Testis (tissue), 3 donors: Measurements from ENCODE around the gene MSN. TPM values are rescaled to one million over a fixed set of nuclear protein-coding genes. Genes with fewer than 3 reads are reported as not detected.

Experiments
- DNase-seq: peaks from one replicate; pipeline ENCODE4 v3.0.0-alpha.2; 2019
- H3K27ac ChIP-seq, 2 donors: fragments of 200-600 bp; sonication (generic); one replicate each; pipeline ENCODE4 v1.5.1; 2019
- H3K27me3 ChIP-seq: fragments of 200-600 bp; sonication (generic); one replicate; pipeline ENCODE4 v1.5.1; 2019
- H3K36me3 ChIP-seq: fragments of 200-600 bp; sonication (generic); one replicate; pipeline ENCODE4 v1.5.1; 2017; ENCODE audit warnings: low read depth; ENCODE audit errors: missing control alignments
- H3K4me1 ChIP-seq: fragments of 200-600 bp; sonication (generic); one replicate; pipeline ENCODE4 v1.5.1; 2019
- H3K4me3 ChIP-seq, 2 donors: fragments of 200-600 bp; sonication (generic); one replicate each; pipeline ENCODE4 v1.5.1; 2017 to 2019
- H3K9me3 ChIP-seq: fragments of 200-600 bp; sonication (generic); one replicate; pipeline ENCODE4 v1.5.1; 2017
- POLR2A ChIP-seq: fragments of 450-650 bp; IDR thresholded peaks from one replicate; pipeline ENCODE4 v1.6.1; 2017; ENCODE audit warnings: antibody characterized with exemption, mild to moderate bottlenecking, moderate library complexity
- WGBS, 2 donors: methylation state at CpG; one replicate each; pipeline ENCODE4 v1.1.5; 2018; 5-methylcytosine and 5-hydroxymethylcytosine counted together
- intact Hi-C: fragments of 100-400 bp; cut with DNase I; formaldehyde crosslinking; loops from one replicate; pipeline ENCODE4 v1.15.1; 2023; ENCODE audit warnings: low total_unique reads
- polyA plus RNA-seq: library from polyadenylated mRNA; stranded (reverse); fragments of 350-450 nt; fragmentation: Illumina TruSeq; extraction: RNeasy Lipid Tissue Mini Kit (QIAGEN cat#74804); gene quantifications from one replicate; pipeline ENCODE4 v1.2.3, GENCODE V29; 2014; ENCODE audit warnings: low read depth, low replicate concordance; ENCODE audit not compliant: insufficient read depth
- total RNA-seq, 2 donors: library from RNA; depleted of rRNA; stranded (reverse); fragments of >200 nt; gene quantifications; one replicate each; pipeline ENCODE4 v1.2.3, GENCODE V29; 2016
- TF ChIP-seq, protein P1 (sequence below), 3 experiments: fragments of 450-650 bp in 2 of 3; fragments of 200-600 bp in 1 of 3; sonication (generic) in 1 of 3; IDR thresholded peaks; one replicate each; pipeline ENCODE4 v1.5.1; 2016 to 2019; ENCODE audit warnings: antibody characterized with exemption in 3 of 3, mild to moderate bottlenecking in 2 of 3, moderate library complexity in 1 of 3

Gene MSN
- total and polyA plus RNA-seq, 3 donors from 2014 or later, result 30.1 to 82.7 (median 53.1) TPM

DNA sequence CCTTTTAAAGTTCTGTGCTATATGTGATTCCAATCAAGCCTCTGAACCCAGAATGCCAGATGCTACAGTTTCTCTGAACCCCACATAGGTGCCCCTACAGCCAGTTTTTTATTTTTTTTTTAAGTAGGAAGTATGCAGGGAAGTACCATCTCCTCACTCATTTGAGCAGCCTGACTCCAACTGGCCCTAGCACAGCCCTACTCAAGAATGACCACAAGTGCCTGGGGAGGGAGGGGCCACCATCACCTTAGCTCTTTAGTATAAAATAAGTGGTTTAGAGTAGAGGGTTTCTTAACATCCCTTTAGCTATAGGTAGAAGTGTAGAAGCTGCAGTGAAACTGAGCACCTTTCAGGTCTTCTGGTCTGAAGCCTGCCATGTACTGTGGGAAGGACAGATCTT is 14.4 kb downstream of the MSN start:
- no peaks in the 10 kb centered on the region for H3K9me3 ChIP-seq
- no peak for DNase-seq
- peaks cover 3% of the 10 kb centered on the region for H3K4me1 ChIP-seq
- no peak overlapping the region for H3K27ac ChIP-seq
- TF ChIP-seq, protein P1, sequence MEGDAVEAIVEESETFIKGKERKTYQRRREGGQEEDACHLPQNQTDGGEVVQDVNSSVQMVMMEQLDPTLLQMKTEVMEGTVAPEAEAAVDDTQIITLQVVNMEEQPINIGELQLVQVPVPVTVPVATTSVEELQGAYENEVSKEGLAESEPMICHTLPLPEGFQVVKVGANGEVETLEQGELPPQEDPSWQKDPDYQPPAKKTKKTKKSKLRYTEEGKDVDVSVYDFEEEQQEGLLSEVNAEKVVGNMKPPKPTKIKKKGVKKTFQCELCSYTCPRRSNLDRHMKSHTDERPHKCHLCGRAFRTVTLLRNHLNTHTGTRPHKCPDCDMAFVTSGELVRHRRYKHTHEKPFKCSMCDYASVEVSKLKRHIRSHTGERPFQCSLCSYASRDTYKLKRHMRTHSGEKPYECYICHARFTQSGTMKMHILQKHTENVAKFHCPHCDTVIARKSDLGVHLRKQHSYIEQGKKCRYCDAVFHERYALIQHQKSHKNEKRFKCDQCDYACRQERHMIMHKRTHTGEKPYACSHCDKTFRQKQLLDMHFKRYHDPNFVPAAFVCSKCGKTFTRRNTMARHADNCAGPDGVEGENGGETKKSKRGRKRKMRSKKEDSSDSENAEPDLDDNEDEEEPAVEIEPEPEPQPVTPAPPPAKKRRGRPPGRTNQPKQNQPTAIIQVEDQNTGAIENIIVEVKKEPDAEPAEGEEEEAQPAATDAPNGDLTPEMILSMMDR (IDR thresholded peaks at IDR 0.05), result no peak
- TF ChIP-seq POLR2A, result no peak
- no peaks in the 10 kb centered on the region for H3K36me3 ChIP-seq
- H3K27me3 ChIP-seq, result no peaks in the 10 kb centered on the region
- intact Hi-C loops, result no loop called here
- H3K4me3 ChIP-seq, result no peak overlapping the region

DNA sequence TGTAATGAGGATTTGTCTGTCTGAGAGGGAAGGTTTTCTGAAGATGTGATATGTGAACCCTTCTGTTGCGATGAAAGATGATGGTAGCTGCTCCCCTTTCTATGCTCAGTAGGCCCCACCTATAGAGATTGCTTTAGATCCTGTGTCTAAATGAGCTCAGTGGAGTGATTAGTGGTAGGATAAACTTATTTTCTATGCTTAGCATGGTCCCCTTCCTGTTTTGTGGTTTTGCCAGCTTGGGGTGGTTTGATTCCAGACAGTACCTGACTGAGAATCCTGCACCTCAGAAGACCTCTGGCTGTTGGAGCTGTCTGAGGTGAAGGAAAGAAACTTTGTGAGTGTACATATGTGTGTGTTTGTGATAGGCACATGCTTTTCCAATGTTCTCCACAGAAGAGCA is 17.7 kb downstream of the MSN start:
- Histone ChIP-seq H3K27me3 (no peaks in the 10 kb centered on the region), H3K4me1 (no peaks in the 10 kb centered on the region), H3K36me3 (no peaks in the 10 kb centered on the region), H3K9me3 (no peaks in the 10 kb centered on the region), H3K27ac (no peak overlapping the region), H3K4me3 (no peak overlapping the region)
- DNase-seq, result no peak
- intact Hi-C loops, result no loop called here
- TF ChIP-seq, protein P1 (IDR thresholded peaks at IDR 0.05), result no peak
- TF ChIP-seq POLR2A, result no peak
- WGBS, 2 donors, result 100% methylated on average over 1 of the region's 1 CpG

DNA sequence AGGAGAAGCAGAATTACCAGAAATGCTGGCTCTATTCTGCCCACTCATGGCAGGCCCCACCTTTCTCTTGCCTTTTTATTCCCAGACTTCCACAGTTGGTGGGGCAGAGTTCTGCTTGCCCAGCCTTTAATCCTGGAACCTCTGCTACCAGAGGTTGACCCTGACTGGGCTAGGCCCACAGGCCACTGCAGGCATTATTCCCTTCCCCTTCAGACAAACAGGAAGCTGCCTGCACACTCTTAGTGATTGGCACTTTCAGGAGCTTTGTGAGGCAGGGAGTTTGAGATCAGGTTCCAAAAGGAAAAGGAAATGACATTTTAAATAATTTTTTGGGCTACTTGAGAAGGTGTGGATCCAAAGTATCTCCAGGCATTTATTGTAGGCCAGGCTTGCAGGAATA is 18.8 kb downstream of the MSN start:
- no peaks in the 10 kb centered on the region for H3K27me3 ChIP-seq
- TF ChIP-seq POLR2A, result no peak
- TF ChIP-seq, protein P1 (IDR thresholded peaks at IDR 0.05), result no peak
- H3K4me3 ChIP-seq, result no peak overlapping the region
- no peaks in the 10 kb centered on the region for H3K36me3 ChIP-seq
- intact Hi-C loops, result no loop called here
- DNase-seq, result no peak
- no peak overlapping the region for H3K27ac ChIP-seq
- H3K9me3 ChIP-seq, result no peaks in the 10 kb centered on the region
- no peaks in the 10 kb centered on the region for H3K4me1 ChIP-seq

DNA sequence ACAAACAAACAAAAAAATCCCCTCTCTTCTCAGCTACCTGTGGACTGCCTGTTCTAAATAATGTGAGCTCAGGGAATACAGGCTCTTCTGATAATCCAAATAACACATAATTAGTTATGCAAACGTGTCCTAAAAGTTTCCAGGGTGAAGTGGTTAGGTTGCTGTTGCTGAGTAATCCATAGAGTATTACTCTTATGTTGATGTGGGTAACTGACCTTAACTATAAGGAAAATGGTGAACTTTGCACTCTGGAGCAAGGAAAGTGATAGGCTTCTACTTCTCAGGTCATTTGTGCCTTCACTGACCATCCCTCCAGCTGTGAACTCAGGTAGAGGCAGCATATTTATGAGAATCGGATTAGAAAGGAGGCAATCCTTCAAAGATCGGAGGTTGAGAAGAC is 19.9 kb downstream of the MSN start:
- peaks cover 2% of the 10 kb centered on the region for H3K4me1 ChIP-seq
- TF ChIP-seq, protein P1 (IDR thresholded peaks at IDR 0.05), result no peak
- no peak for TF ChIP-seq POLR2A
- intact Hi-C loops, result no loop called here
- DNase-seq, result no peak
- H3K4me3 ChIP-seq, result no peak overlapping the region
- H3K27me3 ChIP-seq, result no peaks in the 10 kb centered on the region
- 69 to 74% methylated on average over 3 of the region's 3 CpGs for WGBS, 2 donors
- H3K27ac ChIP-seq, result no peak overlapping the region
- no peaks in the 10 kb centered on the region for H3K9me3 ChIP-seq
- H3K36me3 ChIP-seq, result no peaks in the 10 kb centered on the region

DNA sequence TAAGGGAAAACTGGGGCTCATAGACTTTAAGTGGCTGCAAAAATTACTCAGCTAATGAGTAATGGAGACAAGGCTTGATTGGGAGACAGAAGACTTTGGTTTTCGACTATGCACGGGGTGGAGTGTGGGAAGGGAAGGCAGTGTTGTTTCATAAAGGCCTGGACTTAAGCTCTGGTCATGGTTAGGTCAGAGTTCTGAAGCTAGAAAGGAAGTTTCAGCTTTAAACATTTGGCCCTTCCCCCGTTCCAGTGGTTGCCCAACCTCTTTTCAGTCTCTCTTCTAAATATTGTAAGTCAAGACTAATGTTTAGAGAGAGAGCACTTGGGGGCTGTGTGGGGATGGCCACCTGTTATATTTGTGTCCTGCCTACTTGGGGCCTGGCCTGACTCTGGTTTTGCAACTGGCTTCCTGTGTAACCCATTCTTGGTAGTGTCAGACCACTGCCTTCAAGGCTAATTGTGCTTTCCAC is 21.0 kb downstream of the MSN start:
- Histone ChIP-seq H3K9me3 (no peaks in the 10 kb centered on the region), H3K4me3 (no peak overlapping the region), H3K27ac (no peak overlapping the region), H3K36me3 (no peaks in the 10 kb centered on the region), H3K4me1 (peaks cover 2% of the 10 kb centered on the region), H3K27me3 (no peaks in the 10 kb centered on the region)
- no peak for DNase-seq
- 75 to 85% methylated on average over 2 to 3 of the region's 3 CpGs for WGBS, 2 donors
- intact Hi-C loops, result no loop called here
- no peak for TF ChIP-seq POLR2A
- TF ChIP-seq, protein P1 (IDR thresholded peaks at IDR 0.05), result no peak
